Activated CD4-positive, CD25-positive, alpha-beta regulatory T cell (primary cell): ENCODE data around the gene CITED1.

ENCODE experiments used
- DNase-seq, 4 experiments: peaks; one replicate each; lab custom pipeline; 2025; lab: John Stamatoyannopoulos, UW

The CITED1 gene

DNA sequence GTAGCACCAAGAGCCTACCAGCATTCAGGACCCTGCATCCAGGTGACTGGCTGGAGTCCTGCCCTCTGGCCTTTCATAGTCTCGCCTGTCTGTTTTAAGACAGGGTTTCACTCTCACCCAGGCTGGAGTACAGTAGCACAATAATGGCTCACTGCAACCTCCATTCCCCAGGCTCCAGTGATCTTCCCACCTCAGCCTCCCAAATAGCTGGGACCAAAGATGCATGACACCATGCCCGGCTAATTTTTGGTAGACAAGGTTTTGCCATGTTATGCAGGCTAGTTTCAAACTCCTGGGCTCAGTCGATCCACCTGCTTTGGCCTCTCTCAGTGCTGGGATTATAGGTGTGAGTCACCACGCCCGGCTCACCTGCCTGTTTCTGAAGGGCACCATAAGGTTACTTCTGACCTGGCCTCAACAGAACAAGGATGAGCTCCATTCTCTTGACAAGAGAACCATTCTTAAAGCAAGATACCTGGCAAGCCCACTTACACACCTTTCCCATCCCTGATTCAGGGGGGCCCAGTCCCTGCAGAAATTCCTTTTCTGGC, 35.3 kb downstream of the CITED1 start:
- no peak for DNase-seq

DNA sequence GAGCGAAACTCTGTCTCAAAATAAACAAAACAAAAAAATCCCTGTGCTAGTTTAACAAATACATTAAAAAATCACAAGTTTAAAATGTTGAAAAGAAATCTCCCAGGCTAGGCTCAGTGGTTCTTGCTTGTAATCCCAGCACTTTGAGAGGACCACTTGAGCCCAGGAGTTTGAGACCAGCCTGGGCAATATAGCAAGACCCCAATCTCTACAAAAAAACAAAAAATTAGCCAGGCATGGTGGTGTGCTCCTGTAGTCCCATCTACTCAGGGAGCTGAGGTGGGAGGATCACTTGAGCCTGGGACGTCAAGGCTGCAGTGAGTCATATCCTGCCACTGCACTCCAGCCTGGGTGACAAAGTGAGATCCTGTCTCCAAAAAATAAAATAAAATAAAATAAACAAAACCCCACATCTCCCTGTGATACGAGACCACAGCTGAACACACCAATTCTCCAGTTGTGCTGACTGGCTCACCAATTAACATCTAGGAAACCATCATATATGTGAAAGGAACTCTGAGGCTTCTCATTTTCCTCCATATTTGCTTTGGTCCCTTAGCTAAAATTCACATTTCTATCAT, 36.0 kb downstream of the CITED1 start:
- no peak for DNase-seq

DNA sequence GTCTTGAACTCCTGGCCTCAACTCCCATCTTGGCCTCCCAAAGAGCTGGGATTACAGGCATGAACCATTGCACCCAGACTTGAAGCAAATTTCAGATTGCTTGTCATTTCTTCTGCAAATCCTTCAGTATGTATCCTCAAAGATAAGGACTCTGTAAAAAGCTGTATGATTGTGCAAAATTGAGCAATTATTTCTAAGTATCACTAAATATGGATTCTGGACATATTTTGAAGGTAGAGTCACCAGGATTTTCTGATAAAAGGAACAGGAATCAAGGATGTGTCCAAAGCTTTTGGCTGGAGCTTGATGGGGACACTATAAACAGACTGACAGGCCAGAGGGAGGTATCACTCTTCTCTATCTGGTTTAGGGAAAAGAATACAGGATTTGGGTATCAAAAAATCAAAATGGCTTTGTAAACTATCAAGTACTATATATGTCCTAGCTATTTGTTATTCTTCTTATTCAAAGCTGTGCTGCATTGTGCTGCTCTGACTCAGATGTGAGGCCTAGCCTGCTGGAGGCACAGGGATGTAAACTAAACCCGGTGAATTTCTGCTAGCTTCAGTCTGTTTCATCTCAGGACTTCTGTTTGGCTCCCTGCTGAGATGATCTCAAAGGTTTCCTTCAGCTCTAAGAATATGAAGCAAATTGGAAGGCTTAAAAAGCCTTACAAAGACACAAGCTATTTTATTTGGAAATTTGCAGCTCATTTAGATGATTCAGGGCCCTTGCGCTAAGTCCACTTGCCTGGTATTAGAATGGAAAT, 36.9 kb downstream of the CITED1 start:
- DNase-seq, result no peak

DNA sequence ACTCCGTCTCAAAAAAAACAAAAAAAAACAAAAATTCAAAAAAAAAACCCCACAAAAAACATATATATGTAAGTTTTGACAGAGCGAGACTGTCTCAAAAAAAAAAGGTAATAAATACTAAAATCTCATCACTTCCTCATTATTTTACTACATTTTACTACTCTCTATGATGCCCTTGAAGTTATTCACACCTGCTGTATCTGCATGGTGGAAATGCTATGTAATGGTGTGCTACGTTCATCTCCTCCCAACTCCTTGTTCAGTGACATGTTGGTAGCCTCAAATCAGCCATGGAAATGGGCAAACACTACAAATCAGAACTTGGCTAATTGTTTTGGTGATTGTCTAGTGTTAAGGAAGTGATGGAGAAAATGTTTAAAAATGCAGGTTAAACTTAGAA, 40.5 kb downstream of the CITED1 start:
- no peak for DNase-seq

DNA sequence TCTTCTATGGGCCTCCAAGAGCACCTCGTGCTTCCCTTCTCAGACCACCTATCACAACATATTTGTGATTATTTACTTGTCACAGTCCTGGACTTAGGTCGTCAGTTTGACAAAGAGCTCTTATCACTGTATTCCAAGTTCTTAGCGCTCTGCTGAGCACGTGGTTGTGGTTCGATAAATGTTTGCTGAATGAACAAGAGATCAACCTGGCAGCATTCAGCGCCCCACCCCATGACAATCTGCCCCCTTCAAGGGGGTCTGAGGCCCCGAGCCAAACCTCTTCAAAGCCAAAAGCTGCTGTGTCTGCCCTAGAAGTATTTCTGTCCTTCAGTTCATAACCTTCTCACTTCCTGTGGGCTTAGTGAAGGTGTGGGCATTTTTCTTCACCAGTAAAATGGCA, 43.6 kb downstream of the CITED1 start:
- no peak for DNase-seq

DNA sequence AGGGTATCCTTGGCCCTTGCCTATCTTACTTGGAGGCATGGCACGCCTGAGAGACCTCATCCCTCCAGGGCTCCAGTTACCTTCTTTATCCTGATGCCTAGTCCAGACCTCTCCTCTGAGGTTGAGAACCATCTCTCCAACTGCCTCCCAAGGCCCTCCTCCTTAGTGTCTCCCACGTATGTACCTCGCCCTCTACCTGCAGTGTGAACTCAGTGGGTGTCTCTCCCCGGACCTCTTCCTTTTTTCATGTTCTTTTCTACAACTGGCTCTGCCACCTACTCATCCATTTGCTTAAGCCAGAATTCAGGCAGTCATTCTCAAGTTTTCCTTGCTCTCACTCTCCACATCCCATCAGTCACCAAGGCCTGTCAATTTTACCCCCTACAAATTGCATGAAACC, 45.3 kb downstream of the CITED1 start:
- DNase-seq, result no peak

DNA sequence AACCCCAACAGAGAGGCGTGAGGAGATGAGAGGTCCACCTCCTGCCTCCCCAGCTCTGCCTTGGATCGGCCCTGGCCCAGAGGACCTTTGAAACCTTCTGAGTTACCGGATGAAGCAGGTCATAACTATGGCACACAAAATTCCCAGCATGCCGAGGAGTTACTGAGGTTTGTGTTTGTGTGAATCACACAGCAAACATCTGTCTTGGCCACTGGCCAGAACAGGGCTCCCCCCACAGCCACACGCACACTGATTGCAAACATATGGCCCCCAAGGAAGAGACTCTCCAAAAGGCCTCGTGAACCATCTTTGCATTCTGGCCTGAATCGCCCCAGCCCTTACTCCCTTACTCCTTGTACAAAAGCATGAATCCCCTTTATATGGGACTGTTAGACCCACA, 47.5 kb downstream of the CITED1 start:
- no peak for DNase-seq

DNA sequence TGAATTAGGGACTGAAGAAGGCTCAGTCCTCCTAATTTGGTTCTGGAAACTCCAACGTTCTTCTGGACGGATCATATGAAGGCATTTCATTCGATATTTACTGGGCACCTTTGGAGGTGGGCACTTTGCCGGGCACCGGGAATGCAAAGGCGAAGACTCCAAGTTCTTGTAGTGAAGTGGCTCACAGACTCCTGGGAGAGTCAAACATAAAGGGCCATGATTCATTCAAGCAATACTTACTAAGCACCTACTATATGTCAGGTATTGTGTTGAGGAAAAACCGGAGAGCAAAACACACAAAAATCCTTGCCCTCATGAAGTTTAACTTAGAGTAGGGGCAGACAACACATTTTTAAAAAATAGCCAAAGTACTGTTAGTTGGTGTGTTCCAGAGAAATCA, 49.9 kb downstream of the CITED1 start:
- no peak for DNase-seq

DNA sequence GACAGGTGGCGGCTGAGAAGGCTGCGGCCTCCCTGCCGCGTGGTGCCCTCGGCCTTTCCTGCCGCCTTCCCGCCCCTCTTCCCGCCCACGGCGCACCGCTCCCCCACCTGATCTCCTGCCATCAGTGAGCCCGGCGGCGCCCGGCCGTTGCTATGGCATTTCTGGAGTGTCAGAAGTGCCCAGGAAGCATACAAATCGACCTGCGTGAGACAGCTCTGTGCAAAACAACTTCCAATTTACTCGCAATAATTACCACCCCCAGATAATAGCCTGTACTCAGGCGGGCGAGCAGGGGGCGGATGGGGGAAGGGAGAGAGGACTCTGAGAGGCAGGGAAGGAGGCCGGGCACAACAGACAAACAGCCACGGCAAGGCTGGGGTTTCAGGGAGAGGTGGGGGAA, 50.3 kb downstream of the CITED1 start:
- no peak for DNase-seq

DNA sequence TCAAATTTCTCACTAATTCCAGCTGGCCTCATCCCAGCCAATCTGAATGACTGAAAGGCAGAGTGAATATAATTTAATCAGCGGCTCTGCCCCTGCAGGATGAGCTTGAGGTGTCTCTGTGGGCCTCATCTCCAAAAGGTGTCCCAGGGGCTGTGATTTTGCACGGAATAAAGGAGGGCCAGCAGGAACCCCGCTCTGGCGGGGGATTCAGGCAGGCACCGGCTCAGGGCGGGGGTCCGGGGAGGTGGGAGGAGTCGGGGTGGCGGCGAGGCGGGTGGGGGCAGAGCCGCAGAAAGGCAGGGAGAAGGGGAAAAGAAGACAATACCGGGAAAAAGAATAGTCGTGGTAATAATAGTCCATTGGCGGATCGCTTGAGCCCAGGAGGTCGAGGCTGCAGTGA, 50.9 kb downstream of the CITED1 start:
- no peak for DNase-seq

DNA sequence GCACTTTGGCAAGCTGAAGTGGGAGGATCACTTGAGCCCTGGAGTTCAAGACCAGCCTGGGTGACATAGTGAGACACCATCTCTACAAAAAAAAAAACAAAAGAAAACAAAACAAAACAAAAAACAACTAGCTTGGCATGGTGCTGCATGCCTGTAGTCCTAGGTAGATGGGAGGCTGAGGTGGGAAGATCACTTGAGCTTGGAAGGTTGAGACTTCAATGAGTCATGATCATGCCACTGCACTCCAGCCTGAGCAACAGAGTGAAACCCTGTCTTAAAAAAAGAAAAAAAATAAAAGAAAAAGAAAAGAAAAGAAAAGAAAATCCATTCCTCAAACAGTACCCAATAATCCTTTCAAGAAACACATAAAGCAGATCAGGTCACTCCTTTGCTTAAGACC, 52.0 kb downstream of the CITED1 start:
- DNase-seq, result no peak
